Skeletal muscle tissue (tissue), 4 donors: ENCODE measurements around the gene PPARG. TPM values are rescaled to one million over a fixed set of nuclear protein-coding genes. Genes with fewer than 3 reads are reported as not detected.
"Not testable (repeated sequence)": the region's sequence is repeated elsewhere in the genome, so short reads cannot be mapped to it uniquely, and the experiment has no call there.

Experiments
- H3K27ac ChIP-seq: one replicate; pipeline ENCODE4 v1.7.0; 2013; ENCODE audit warnings: mild to moderate bottlenecking, low read depth, low read length, inconsistent platforms
- H3K27me3 ChIP-seq, 3 donors: one replicate each; pipeline ENCODE4 v1.7.0; 2013; ENCODE audit warnings: low read length in 3 of 3; ENCODE audit not compliant: control insufficient read depth in 3 of 3, insufficient read depth in 3 of 3
- H3K36me3 ChIP-seq, 3 donors: one replicate each; pipeline ENCODE4 v1.7.0; 2013; ENCODE audit warnings: low read length in 3 of 3; ENCODE audit not compliant: control insufficient read depth in 3 of 3, insufficient read depth in 3 of 3
- H3K4me1 ChIP-seq, 3 donors: one replicate each; pipeline ENCODE4 v1.7.0; 2013; ENCODE audit warnings: low read length in 3 of 3, mild to moderate bottlenecking in 3 of 3; ENCODE audit not compliant: control insufficient read depth in 3 of 3, insufficient read depth in 3 of 3
- H3K4me3 ChIP-seq, 3 donors: one replicate each; pipeline ENCODE4 v1.7.0; 2013; ENCODE audit warnings: low read length in 3 of 3
- H3K9ac ChIP-seq, 3 donors: one replicate each; pipeline ENCODE4 v1.7.0; 2013; ENCODE audit warnings: low read length in 3 of 3, mild to moderate bottlenecking in 3 of 3, moderate library complexity in 2 of 3, low read depth in 1 of 3
- H3K9me3 ChIP-seq, 3 donors: one replicate each; pipeline ENCODE4 v1.7.0; 2013; ENCODE audit warnings: low read length in 3 of 3; ENCODE audit not compliant: control insufficient read depth in 3 of 3
- total RNA-seq: library from RNA; depleted of rRNA; stranded (reverse); fragments of >200 nt; gene quantifications from one replicate; pipeline ENCODE4 v1.2.3, GENCODE V29; 2014
- donor health status: Osteomylitis.

Gene PPARG
- total RNA-seq, 1 donor from 2014 or later: 30.3 TPM

GRCh38 chr3:12258911-12259310 lies 30.0 kb upstream of the PPARG start:
- no peaks in the 10 kb centered on the region for H3K9me3 ChIP-seq
- no peaks in the 10 kb centered on the region for H3K36me3 ChIP-seq
- no peaks in the 10 kb centered on the region for H3K4me1 ChIP-seq
- H3K27ac ChIP-seq: no peak overlapping the region
- H3K4me3 ChIP-seq: no peak overlapping the region
- H3K27me3 ChIP-seq: peaks cover 0 to 4% (median 0%) of the 10 kb centered on the region in 3 donors
- no peak overlapping the region for H3K9ac ChIP-seq

GRCh38 chr3:12262173-12262572 lies 26.7 kb upstream of the PPARG start:
- H3K27me3 ChIP-seq, H3K4me3 ChIP-seq, H3K36me3 ChIP-seq, H3K4me1 ChIP-seq, H3K9ac ChIP-seq, H3K9me3 ChIP-seq, H3K27ac ChIP-seq: not testable (repeated sequence)

GRCh38 chr3:12265508-12265907 lies 23.4 kb upstream of the PPARG start:
- no peak overlapping the region for H3K4me3 ChIP-seq
- H3K27me3 ChIP-seq: no peaks in the 10 kb centered on the region
- no peaks in the 10 kb centered on the region for H3K36me3 ChIP-seq
- no peaks in the 10 kb centered on the region for H3K4me1 ChIP-seq
- no peak overlapping the region for H3K9ac ChIP-seq
- H3K9me3 ChIP-seq: no peaks in the 10 kb centered on the region
- no peak overlapping the region for H3K27ac ChIP-seq

GRCh38 chr3:12266038-12266437 lies 22.8 kb upstream of the PPARG start:
- no peaks in the 10 kb centered on the region for H3K27me3 ChIP-seq
- no peaks in the 10 kb centered on the region for H3K36me3 ChIP-seq
- H3K27ac ChIP-seq: no peak overlapping the region
- no peak overlapping the region for H3K4me3 ChIP-seq
- H3K4me1 ChIP-seq: no peaks in the 10 kb centered on the region
- H3K9me3 ChIP-seq: no peaks in the 10 kb centered on the region
- H3K9ac ChIP-seq: no peak overlapping the region

- no peak overlapping the region for H3K4me3 ChIP-seq
- H3K4me1 ChIP-seq: no peaks in the 10 kb centered on the region
- no peak overlapping the region for H3K27ac ChIP-seq
- no peak overlapping the region for H3K9ac ChIP-seq
- no peaks in the 10 kb centered on the region for H3K9me3 ChIP-seq
- no peaks in the 10 kb centered on the region for H3K36me3 ChIP-seq
- no peaks in the 10 kb centered on the region for H3K27me3 ChIP-seq
Observed at GRCh38 chr3:12267376-12268030, 21.4 kb upstream of the PPARG start.

GRCh38 chr3:12268049-12268735 lies 20.7 kb upstream of the PPARG start:
- no peaks in the 10 kb centered on the region for H3K4me1 ChIP-seq
- no peaks in the 10 kb centered on the region for H3K9me3 ChIP-seq
- H3K27me3 ChIP-seq: no peaks in the 10 kb centered on the region
- H3K9ac ChIP-seq: no peak overlapping the region
- H3K4me3 ChIP-seq: no peak overlapping the region
- H3K36me3 ChIP-seq: no peaks in the 10 kb centered on the region
- H3K27ac ChIP-seq: no peak overlapping the region

GRCh38 chr3:12270976-12271375 lies 17.9 kb upstream of the PPARG start:
- Histone ChIP-seq H3K9me3 (no peaks in the 10 kb centered on the region), H3K9ac (no peak overlapping the region), H3K36me3 (no peaks in the 10 kb centered on the region), H3K27ac (no peak overlapping the region), H3K4me1 (no peaks in the 10 kb centered on the region), H3K4me3 (no peak overlapping the region), H3K27me3 (no peaks in the 10 kb centered on the region)

GRCh38 chr3:12273045-12273695 lies 15.7 kb upstream of the PPARG start:
- no peaks in the 10 kb centered on the region for H3K36me3 ChIP-seq
- no peak overlapping the region for H3K4me3 ChIP-seq
- H3K27ac ChIP-seq: no peak overlapping the region
- no peak overlapping the region for H3K9ac ChIP-seq
- H3K27me3 ChIP-seq: no peaks in the 10 kb centered on the region
- H3K9me3 ChIP-seq: no peaks in the 10 kb centered on the region
- no peaks in the 10 kb centered on the region for H3K4me1 ChIP-seq

- Histone ChIP-seq H3K27ac (no peak overlapping the region), H3K9me3 (no peaks in the 10 kb centered on the region), H3K9ac (no peak overlapping the region), H3K27me3 (peaks cover 0 to 2% (median 0%) of the 10 kb centered on the region in 3 donors), H3K4me3 (no peak overlapping the region), H3K36me3 (no peaks in the 10 kb centered on the region), H3K4me1 (no peaks in the 10 kb centered on the region)
Observed at GRCh38 chr3:12275974-12276650, 12.8 kb upstream of the PPARG start.

- H3K36me3 ChIP-seq, H3K4me1 ChIP-seq, H3K27me3 ChIP-seq, H3K9ac ChIP-seq, H3K4me3 ChIP-seq, H3K9me3 ChIP-seq, H3K27ac ChIP-seq: not testable (repeated sequence)
Observed at GRCh38 chr3:12276827-12277226, 12.0 kb upstream of the PPARG start.
